ENCODE measurements around the gene CYP2J2.
"Not testable (repeated sequence)": the region's sequence is repeated elsewhere in the genome, so short reads cannot be mapped to it uniquely, and the experiment has no call there.

CYP2J2 gene

DNA sequence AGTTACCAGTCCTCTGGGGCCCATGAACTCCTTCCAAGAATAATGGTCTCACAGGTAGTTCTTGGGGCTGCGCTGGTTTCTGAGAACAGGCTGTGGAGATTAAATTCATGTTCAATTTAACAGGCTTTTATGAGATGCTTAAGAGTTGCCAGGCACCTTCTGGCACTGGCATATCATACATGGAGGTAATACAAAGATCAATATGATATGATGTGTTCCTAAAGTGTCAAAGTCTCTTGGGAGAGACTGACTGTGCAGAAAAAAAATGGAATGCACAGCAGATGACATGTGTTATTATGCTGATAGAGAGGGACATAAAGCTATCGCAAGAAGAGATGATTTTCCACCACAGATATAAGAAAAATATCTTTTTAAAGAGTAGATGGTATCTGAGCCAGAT lies 6.8 kb downstream of the CYP2J2 start:
- FAIRE-seq = no peak

DNA sequence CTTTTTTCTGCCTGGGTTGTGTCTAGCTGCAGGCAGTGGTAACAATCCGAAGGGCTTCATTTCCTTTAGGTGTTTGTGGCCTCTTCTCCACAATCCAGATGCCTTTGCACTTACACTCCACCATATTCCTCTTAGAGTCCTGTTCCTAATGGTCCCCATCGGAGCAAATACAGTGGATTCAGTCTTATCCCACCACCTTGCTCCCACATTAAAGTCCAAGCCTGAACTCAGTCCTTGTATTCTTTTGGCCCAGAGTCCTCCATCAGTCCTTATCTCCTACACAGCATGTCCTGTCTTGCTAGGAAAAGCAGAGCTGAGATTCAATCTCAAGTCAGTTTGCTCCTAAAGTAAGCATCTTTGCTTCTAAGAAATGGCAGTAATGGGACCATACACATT lies 8.8 kb downstream of the CYP2J2 start:
- no peak for FAIRE-seq

DNA sequence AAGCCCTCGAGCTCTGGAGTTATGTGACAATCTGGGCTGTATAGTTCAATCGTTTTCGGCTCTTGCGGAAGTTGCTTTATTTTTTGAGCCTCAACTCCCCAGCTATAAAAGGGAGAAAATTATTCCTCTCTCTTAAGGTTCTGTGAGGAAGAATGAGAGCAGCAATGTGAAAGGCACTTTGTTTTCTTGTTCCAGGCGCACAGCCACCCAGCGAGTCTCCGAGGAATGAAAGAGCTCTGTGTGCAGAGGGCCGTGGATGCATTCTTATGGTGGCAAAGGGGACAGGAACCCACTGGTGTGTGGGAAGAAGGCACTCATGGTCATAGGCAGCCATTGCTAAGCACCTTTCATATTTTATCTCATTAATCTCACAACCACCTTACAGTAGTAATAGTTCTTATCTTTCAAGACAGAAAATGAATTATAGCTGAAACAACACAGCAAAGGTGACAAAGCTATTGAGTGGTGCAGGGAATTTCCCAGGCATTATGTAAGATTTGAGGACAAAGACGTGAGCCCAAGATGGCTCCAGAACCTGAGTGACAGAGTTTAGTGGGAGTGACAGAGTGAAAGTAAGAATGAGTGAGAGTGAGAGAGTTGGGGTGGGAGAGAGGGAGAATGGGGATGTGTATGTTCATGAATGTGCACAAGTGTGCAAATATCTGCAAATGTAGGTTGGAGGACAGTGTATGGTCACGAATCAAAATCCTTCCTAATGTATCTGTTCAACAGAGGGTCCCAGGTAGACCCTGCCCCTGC lies 9.4 kb downstream of the CYP2J2 start:
- no peak for FAIRE-seq

DNA sequence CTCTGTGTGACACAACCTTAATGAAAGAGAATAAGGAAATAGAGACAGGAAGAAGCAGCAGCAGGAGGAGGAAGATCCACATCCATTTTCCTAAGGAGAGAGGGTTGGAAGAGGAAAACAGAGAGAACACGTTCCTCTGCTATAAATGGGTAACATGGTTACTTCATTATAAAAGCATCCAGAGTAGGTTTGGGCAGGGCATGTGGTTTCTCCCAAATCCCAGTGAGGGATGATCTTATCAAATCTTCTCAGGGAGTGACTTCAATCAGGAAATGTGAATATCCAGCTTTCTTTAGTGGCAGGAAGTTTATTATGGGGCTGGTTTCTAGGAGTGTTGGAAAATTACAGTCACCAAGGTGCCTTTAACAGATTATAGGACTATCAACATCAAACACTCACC lies 11.1 kb downstream of the CYP2J2 start:
- no peak for FAIRE-seq

DNA sequence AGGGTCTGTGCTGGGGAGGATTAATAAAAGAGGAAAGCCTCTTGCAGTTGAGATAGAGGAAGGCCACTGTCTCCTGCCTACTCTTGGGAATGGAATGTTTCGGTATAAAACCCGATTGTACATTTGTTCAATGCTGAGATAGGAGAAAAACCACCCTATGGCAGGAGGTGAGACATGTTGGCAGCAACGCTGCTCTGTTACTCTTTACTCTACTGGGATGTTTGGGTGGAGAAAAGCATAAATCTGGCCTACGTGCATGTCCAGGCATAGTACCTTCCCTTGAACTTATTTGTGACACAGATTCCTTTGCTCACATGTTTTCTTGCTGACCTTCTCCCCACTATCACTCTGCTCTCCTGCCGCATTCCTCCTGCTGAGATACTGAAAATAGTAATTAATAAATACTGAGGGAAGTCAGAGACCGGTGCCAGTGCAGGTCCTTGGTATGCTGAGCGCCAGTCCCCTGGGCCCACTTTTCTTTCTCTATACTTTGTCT lies 11.7 kb downstream of the CYP2J2 start:
- not testable (repeated sequence) for FAIRE-seq

DNA sequence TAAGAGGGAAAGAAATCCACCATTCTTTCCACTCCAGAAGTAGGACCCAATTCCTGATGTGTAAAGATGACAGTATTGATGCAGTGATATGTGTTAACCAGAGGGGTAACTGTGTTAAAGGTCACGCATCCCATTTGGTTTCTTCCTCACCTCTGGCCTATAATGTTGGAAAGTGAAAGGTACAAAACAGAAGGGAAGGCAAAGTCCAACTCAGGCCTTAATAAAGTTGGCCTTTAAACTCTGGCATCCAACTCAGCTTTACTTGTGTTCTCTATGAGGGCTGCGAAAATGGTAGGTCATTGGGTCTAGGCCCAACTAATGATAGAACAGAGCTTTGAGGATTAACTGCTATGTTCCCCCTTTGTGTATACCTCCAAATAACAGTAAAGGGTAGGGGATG lies 17.9 kb downstream of the CYP2J2 start:
- no peak for FAIRE-seq

DNA sequence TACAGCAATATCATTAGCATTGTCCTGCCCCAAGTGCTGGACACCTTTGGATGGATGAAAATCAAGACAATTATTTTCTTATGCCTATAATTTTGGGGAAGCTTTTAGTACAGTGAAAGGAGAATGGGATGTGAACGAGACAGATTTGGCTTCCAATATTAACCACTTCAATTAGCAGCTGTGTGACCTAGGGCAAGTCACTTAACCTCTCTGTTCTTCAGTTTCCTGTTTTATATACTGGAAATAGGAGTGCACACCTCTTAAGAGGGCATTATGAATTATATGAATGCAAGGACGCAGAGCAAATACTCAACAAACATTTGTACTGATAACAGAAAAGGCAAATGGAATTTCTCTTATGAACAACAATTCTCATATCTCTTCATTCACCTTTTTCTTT lies 18.5 kb downstream of the CYP2J2 start:
- FAIRE-seq = no peak

DNA sequence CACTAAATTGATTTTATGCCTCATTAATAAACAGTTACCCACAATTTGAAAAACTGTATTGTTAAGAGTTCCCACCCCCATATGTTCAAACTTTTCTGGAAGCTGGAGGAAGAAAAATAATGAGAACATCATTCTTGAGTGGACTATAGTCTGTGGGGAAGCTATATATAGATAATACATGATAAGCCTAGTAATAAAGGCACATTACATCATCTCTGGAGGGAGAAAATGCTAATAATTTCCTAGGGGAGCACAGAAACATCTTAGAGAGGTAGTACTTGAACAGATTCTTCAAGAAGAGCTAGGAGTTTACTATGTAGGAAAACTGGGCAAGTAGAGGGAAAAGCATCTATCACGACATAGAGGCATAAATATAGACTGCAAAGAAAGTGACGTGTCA lies 19.6 kb downstream of the CYP2J2 start:
- no peak for FAIRE-seq

DNA sequence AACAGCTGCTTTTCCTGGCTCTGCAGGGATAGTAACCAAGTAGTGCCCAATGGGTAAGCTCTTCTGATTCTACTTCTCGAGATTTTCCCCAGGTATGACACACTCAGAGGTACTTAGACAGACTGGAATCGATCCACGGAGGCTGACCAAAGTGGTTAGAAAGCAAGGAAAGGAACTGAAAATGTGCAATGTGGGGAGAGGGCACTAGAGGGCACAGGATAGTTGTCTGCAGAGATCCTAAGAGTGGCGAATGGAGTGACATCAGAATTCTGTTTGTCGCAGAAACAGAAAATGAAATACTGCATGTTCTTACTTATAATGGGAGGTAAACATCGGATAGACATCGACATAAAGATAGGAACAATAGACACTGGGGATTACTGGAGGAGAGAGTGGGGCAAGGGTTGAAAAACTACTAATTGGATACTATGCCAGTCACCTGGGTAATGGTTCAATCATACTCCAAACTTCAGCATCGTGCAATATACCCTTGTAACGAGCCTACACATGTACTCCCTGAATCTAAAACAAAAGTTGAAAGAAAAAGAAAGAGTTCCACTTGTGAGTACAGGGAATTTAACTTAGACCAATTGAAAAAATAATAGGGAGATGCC lies 23.3 kb downstream of the CYP2J2 start:
- no peak for FAIRE-seq

DNA sequence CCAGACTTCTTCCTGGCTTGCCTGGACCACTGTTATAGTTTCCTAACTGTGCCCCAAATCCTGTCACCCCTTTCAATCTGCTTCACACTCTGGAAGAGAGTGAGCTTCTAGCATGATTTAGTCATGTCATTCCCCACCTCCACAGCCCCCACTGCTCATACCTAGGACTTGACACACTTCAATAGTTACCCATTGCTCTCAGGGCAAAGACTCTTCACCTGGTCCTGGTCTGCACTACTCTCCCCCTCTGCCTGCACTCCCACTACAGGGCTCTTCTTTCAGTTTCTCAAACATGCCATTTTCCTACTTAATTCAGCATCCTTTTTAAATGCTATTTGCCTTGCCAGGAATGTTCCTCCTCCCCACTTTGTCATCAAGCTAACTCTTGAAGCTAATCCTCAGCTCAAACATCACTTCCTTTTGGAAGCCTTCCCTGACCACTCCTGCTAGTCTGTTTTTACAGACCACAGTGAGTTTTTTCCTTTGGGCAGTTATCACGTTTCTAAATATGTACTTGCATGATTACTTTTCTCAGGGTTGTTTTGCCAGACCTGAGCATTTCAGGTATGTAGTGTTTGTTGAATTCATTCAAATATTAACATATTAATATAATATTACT lies 24.7 kb downstream of the CYP2J2 start:
- no peak for FAIRE-seq

DNA sequence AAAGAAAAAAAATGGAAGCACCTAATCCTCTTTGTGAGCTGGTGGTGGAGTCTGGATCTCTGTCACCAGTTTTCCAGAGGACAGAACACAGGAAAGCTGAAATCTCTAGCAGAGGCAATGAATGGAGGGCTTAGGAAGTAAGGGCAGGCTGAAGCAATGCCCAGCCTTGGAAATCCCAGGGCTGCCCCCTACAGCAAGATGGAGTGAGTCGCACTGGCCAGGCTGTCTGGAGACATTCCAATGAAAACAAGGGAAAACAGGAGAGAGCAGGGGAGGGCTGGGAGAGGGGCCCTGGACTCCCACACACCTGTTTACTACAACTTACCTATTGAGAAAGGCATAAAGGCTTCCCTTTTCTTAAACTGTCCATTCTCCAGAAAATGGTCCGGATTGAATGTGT lies 25.9 kb downstream of the CYP2J2 start:
- FAIRE-seq = no peak

DNA sequence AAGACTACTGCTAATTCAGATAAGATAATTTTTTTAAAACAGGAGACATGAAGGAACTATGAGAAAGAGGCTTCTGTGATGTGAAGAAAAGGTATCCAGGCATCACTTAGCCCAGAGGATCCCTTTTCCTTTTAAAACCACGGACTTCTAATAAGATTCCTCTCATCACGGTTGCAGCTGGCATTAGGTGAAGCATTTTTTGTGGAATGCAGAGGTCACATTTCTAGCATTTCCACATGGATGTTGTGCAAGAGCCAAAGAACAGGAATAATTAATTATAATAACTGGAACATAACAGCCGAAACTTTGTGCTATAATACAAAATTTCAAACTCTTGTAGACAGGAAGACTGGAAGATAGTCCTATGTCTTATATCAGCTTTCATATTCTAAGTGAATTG lies 27.6 kb downstream of the CYP2J2 start:
- no peak for FAIRE-seq

DNA sequence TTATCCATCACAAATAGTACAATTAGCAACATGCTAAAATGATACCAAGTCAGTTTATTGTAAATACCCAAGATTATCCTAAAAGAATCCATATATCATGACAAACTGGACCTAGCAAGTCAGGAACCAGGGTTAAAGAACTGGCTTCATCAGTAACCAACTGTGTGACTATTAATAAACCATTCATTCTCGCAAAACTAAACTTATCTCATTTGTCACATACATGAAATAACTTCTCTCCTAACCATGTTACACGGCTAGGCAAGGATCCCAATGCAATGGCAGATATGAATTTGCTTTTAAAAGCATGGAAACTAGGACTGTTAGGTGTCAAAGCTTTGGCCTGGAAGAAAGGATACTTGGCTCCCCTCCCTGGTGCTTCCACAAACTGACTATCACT lies 29.4 kb downstream of the CYP2J2 start:
- no peak for FAIRE-seq

DNA sequence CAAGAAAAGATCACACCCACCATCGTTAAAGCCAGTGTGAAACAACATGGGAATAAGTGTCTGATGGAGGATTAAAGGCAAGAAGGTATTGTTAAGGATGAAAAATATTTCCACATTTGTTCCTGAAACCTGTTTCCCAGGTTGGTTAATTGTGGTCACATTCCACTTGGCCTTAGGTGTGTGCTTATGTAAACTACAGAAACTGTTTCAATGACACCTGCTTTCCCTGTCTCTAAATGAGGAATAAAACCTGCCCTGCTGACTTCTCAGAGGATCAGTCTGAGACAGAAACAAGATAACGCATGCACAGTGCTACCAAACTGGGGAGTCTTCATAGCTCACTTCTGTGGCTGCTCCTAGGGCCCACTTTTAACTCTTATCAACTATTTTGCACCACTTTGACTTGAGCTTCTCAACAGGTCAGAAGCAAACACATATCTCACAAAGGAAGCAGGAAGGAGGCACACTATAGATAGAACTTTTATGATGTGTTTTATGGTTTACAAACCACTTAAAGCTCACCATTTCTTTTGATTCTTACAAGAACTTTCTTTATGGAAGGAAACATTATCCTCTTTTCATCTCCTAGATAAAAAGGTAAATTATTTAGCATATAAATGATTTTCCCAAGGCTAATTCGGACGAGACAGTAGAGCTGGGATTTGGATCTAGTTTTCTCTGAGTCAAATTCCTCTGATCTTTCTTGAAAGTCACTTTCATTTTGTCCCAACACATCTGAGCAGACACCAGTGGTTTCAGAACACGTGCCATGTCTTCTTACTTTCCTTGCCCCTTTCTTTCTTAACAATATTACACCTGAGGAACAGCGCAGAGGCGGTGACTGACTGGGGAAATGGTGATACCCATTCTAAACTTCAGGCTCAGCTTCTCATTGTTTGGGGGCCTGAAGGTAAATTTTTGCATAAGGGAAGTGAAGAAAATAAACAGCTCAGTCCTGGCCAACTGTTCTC lies 33.4 kb downstream of the CYP2J2 start:
- peak; percentile 51 for FAIRE-seq

DNA sequence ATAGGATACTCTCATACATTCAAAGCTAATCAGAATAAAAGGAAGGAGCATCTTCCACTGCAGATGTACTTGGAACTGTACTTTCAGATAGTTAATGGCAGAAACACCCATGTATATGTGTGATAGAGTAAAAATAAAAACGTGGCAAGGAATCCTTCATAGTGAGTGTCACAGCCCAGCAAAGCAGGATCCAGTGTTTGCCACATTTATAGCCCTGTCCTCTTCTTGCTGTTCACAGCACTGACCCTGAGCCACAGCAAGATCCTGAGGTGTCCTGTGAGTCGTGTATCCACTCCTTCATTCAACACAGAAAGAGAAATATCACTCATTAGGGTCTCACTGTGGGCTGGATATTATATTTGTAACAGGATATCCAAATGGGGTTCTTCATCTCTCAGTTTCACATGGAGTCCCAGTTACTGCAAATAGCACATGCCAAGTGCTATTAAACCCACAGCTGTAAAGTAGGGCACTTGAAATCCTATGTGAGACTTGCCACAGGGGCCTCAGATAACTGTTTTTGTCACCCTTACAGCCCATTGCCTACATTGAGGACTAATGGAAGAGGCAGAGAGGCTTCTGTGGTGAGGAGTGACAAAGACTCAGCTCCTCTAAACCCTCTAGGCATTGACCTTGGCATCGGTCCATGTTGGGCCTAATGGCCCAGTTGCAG lies 41.3 kb downstream of the CYP2J2 start:
- FAIRE-seq = no peak

DNA sequence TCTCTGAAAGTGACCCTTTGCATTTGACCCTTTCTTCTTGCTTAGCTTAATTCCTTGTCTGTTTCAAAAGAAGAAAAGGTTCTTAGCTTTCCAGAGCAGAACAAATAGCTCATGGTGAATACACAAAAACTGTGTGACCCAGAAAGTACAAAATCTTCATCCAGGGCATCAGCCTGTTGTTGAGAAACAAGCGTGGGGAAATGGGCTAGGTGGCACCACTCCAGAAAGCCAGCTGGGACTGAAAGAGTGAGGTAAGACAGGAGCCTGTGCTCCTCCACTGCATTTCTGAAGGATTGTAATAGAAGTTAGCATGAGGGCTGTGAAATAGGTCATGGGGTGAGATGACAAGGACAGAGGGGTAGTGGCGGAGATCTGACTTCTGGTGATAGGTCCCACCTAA lies 45.8 kb downstream of the CYP2J2 start:
- no peak for FAIRE-seq

DNA sequence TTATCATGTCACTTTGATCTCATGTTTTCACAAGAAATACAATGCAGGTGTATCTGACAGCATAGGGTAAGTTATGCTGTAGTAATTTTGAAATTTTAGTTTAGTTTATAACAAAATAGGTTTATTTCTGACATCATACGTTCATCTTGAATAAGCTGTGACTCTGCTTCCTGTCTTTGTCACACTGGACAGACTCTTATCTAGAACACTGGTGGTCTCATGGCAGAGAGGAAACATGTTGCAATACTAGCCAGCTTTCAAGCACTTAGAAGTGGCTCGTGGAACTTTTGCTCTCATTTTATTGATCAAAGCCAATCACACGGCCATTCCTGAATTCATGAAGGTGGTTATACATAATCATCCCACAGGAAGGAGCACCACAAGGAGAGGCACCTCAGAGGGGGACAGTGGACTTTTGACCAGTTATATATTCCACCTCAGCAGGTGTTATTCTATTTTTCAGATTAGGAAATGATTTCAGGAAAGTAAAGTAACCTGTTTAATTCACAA lies 46.5 kb downstream of the CYP2J2 start:
- FAIRE-seq = no peak

DNA sequence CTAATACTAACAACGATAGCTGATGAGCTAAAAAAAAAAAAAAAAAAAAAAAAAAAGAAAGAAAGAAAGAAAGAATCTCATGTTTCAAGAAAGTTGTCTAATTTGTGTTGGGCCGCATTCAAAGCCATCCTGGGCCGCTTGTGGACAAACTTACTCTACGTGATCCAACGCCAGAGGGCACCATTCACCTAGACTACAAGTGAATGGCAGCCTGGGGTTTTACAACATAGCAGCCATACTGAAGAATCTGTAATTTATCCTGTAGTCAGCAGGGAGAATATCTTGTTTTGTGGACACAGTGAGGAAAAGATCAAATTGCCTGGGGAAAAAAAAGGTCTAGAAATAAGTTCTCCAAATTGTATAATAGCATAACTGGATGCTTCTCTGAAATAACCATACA lies 47.0 kb downstream of the CYP2J2 start:
- FAIRE-seq = no peak

DNA sequence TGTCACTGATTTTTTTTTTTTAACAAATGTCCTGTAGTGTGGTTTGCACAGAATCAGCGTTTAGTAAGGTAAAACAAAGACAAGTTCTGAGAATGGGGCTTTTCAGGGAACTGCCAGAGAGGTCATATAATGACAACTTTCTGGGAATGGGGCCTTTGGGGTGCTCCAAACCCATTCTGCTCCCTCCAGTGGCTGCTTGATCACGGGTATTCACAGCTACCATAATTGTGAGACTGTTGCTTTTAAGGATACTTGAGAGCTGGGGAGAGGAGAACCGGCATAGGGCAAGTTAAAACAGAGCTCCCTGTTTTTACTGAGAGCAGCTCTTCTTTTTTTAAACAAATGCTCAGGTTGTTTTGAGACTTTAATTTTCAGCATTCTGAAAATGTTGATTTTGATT lies 48.2 kb downstream of the CYP2J2 start:
- no peak for FAIRE-seq

DNA sequence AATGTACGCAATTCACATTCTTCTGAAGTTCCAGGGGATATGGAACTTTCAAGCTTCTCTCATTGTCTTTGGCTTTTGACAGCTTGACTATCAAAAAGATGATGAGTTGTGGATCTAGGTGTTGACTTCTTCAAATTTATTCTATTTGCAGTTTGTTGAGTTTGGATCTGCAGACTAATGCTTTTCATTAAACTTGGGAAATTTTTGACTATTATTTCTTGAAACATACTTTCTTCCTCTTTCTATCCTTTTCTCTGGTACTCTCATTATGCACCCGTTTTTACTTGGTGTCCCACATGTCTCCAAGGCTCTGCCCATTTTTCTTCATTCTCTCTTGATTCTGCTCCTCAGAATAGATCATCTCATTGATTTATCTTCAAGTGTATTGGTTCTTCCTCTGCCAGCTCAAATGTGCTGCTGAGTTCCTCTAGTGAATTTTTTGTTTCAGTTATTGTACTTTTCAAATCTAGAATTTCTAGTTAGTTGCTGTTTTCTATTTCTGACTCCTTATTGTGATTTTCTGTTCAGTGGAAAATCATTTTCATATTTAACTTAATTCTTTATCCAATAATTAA lies 49.4 kb downstream of the CYP2J2 start:
- FAIRE-seq = no peak

DNA sequence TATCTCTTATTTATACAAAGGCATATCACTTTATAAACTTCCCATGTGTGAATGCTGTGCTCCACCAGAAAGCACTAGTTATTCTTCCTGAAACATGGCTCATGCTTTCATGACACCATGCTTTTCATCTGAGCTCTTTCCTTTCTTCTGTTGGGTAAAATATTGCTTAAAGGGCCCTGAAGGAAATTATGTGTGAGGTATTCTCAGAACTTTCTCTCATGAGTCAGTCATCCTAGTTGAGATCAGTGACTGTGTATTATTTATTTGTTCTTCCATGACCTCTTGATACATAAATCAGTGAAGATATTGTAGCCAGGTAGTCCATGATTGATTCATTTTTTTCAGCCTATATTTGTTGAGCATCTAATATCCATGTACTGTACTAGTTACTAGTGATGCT lies 54.8 kb downstream of the CYP2J2 start:
- FAIRE-seq = no peak

DNA sequence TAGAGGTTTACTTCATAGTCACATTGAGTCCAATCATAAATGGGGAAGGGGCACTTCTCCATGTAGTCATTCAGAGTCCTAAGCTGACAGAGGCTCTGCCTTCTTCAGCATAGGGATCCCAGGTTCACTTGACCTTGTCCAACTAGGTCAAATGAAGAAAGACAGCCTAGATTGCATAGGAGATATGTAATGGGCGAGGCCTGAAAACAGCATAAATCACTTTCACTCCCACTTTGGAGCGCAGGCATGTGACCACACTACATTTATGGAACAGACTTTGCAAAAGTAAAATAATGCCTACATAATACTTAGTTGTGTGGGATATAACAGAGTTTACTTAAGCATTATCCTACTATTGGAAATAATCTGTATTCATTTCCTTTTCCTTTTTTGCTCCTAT lies 60.1 kb downstream of the CYP2J2 start:
- FAIRE-seq = no peak

Measured in colon (tissue), 2 donors.